Uterus (tissue), 2 donors: Measurements from ENCODE around the gene GDPGP1.

Experiments
- CTCF ChIP-seq, 4 experiments: fragments of 200-600 bp in 2 of 4; fragments of 450-650 bp in 2 of 4; sonication (generic) in 2 of 4; IDR thresholded peaks; one replicate each; pipeline ENCODE4 v1.5.1; 2016 to 2019; ENCODE audit warnings: antibody characterized with exemption in 4 of 4, mild to moderate bottlenecking in 2 of 4, moderate library complexity in 1 of 4
- POLR2A ChIP-seq, 2 donors: fragments of 450-650 bp; IDR thresholded peaks; one replicate each; pipeline ENCODE4 v1.6.1; 2016; ENCODE audit warnings: antibody characterized with exemption in 2 of 2, mild to moderate bottlenecking in 1 of 2, moderate library complexity in 1 of 2

- TF ChIP-seq CTCF (IDR thresholded peaks at IDR 0.05) (no peak), POLR2A (IDR thresholded peaks at IDR 0.05) (no peak)
These were observed 3.4 kb upstream of the GDPGP1 start for GRCh38 chr15:90230610-90231009.
